AG09309 (cell line): Measurements from ENCODE around the gene FAM76A.

Experiments used
- DNase-seq: peaks from one replicate; pipeline ENCODE4 v3.0.0-alpha.2; 2010; ENCODE audit warnings: low read depth
- H3K4me3 ChIP-seq: 2 replicates; pipeline ENCODE4 v1.5.1; 2011; ENCODE audit warnings: mild to moderate bottlenecking, low read depth, low read length, moderate library complexity; ENCODE audit not compliant: control insufficient read depth
- TF ChIP-seq, protein P1 (sequence below): IDR thresholded peaks from 2 replicates; pipeline ENCODE4 v1.5.1; 2011; ENCODE audit warnings: mild to moderate bottlenecking, low read depth, low read length, inconsistent platforms; ENCODE audit not compliant: insufficient read depth, control insufficient read depth; ENCODE audit errors: missing control alignments

FAM76A gene

GRCh38 chr1:27778056-27778455 is 52.3 kb downstream of the FAM76A start:
- TF ChIP-seq, protein P1, sequence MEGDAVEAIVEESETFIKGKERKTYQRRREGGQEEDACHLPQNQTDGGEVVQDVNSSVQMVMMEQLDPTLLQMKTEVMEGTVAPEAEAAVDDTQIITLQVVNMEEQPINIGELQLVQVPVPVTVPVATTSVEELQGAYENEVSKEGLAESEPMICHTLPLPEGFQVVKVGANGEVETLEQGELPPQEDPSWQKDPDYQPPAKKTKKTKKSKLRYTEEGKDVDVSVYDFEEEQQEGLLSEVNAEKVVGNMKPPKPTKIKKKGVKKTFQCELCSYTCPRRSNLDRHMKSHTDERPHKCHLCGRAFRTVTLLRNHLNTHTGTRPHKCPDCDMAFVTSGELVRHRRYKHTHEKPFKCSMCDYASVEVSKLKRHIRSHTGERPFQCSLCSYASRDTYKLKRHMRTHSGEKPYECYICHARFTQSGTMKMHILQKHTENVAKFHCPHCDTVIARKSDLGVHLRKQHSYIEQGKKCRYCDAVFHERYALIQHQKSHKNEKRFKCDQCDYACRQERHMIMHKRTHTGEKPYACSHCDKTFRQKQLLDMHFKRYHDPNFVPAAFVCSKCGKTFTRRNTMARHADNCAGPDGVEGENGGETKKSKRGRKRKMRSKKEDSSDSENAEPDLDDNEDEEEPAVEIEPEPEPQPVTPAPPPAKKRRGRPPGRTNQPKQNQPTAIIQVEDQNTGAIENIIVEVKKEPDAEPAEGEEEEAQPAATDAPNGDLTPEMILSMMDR: no peak
- no peak overlapping the region for H3K4me3 ChIP-seq
- DNase-seq: no peak

GRCh38 chr1:27779122-27779521 is 53.4 kb downstream of the FAM76A start:
- no peak overlapping the region for H3K4me3 ChIP-seq

DNA sequence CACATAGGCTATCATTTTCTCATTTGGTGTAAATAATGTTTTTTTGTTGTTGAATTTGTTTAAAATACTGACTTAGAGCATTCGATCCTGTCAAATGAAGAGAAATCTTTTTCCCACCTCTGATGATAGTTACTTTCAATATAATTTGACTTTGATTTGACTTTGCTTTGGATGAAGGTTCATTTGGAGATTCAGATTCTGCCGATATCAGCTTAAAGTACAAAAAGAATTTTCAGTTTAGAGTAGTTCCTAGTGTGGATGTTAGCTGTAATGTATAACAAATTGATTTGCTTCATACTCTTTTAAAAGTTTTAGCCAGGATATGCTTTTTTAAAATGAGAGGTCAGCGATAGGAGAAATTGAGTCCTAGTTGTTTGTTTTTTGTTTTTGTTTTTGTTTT is 57.2 kb downstream of the FAM76A start:
- no peak overlapping the region for H3K4me3 ChIP-seq

More at GRCh38 chr1:27779122-27779521, 53.4 kb downstream of the FAM76A start:
- TF ChIP-seq, protein P1: no peak
- no peak for DNase-seq

GRCh38 chr1:27784700-27785099 is 58.9 kb downstream of the FAM76A start:
- DNase-seq: no peak
- TF ChIP-seq, protein P1: no peak
- H3K4me3 ChIP-seq: no peak overlapping the region

More for the DNA sequence above, 57.2 kb downstream of the FAM76A start:
- no peak for DNase-seq
- TF ChIP-seq, protein P1: no peak

GRCh38 chr1:27785781-27786455 is 60.2 kb downstream of the FAM76A start:
- no peak overlapping the region for H3K4me3 ChIP-seq
- TF ChIP-seq, protein P1: no peak
- DNase-seq: no peak

DNA sequence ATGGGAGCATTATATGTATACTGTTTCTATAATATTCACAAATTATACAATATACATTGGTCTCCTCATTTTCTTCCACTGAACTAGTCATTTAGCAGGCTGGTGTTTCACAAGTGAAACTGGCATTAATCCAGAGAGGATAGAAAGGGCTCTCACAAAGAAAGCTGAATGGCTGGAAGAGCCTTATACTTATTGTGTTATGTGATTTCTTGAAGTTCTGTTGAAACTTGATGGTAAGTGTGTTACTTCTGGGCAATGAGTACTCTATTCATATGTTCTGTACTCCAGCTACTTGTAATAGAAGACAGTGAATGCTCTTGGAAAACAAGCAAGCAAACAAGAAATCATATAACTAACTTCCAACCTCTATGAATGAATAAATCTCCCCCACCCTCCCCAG is 62.1 kb downstream of the FAM76A start:
- DNase-seq: no peak
- no peak overlapping the region for H3K4me3 ChIP-seq
- TF ChIP-seq, protein P1: no peak
